ENCODE measurements around the gene CREBZF.
"Not testable (repeated sequence)": the region's sequence is repeated elsewhere in the genome, so short reads cannot be mapped to it uniquely, and the experiment has no call there.

Gene CREBZF

GRCh38 chr11:85670949-85671663, 6.2 kb upstream of the CREBZF start:
- not testable (repeated sequence) for DNase-seq (ENCODE audit: low read depth)

- DNase-seq (ENCODE audit: low read depth): no peak
Measured at GRCh38 chr11:85668157-85668556, 3.2 kb upstream of the CREBZF start.

GRCh38 chr11:85666687-85667086, 1.8 kb upstream of the CREBZF start:
- no peak for DNase-seq (ENCODE audit: low read depth)

- no peak for DNase-seq (ENCODE audit: low read depth)
Measured at GRCh38 chr11:85665733-85666132, 804 bp upstream of the CREBZF start.

GRCh38 chr11:85663753-85664614, 945 bp downstream of the CREBZF start:
- peak; percentile 39 for DNase-seq (ENCODE audit: low read depth)

- DNase-seq (ENCODE audit: low read depth): no peak
Measured at GRCh38 chr11:85663080-85663752, 1.7 kb downstream of the CREBZF start.

GRCh38 chr11:85661972-85662664, 2.8 kb downstream of the CREBZF start:
- no peak for DNase-seq (ENCODE audit: low read depth)

- DNase-seq (ENCODE audit: low read depth): no peak
Measured at GRCh38 chr11:85658180-85658579, 6.7 kb downstream of the CREBZF start.

- no peak for DNase-seq (ENCODE audit: low read depth)
Measured at GRCh38 chr11:85656777-85657176, 8.2 kb downstream of the CREBZF start.

GRCh38 chr11:85654343-85654742, 10.6 kb downstream of the CREBZF start:
- DNase-seq (ENCODE audit: low read depth): not testable (repeated sequence)

GRCh38 chr11:85652786-85653447, 12.0 kb downstream of the CREBZF start:
- DNase-seq (ENCODE audit: low read depth): no peak

- DNase-seq (ENCODE audit: low read depth): no peak
Measured at GRCh38 chr11:85651118-85651517, 13.8 kb downstream of the CREBZF start.

GRCh38 chr11:85647604-85648299, 17.2 kb downstream of the CREBZF start, which contains the start of gene TMEM126A:
TMEM126A (plus strand) TSS chr11:85647967; CDS start chr11:85650256, 2,289 bp downstream.
- DNase-seq (ENCODE audit: low read depth): peak; percentile 51

GRCh38 chr11:85647078-85647477, 17.9 kb downstream of the CREBZF start:
- no peak for DNase-seq (ENCODE audit: low read depth)

- no peak for DNase-seq (ENCODE audit: low read depth)
Measured at GRCh38 chr11:85643191-85643614, 21.7 kb downstream of the CREBZF start.

- DNase-seq (ENCODE audit: low read depth): no peak
Measured at GRCh38 chr11:85634747-85635146, 30.2 kb downstream of the CREBZF start.

- DNase-seq (ENCODE audit: low read depth): no peak
Measured at GRCh38 chr11:85628771-85629341, 36.1 kb downstream of the CREBZF start.

GRCh38 chr11:85627998-85628770, 36.7 kb downstream of the CREBZF start, which contains the start of gene TMEM126B:
TMEM126B (plus strand) TSS chr11:85628593; CDS start chr11:85628608, 15 bp downstream.
- DNase-seq (ENCODE audit: low read depth): peak; percentile 87

GRCh38 chr11:85627332-85627997, 37.5 kb downstream of the CREBZF start, which contains the start of gene DLG2:
DLG2 (minus strand) TSS chr11:85627344.
- DNase-seq (ENCODE audit: low read depth): no peak

Data from HS-27A (cell line).